GM19023 (cell line): ENCODE measurements around the gene LSAMP.

Experiments
- ATAC-seq: cut with Tn5 transposase; IDR thresholded peaks from one replicate; pipeline ENCODE4 v1.9.1; 2021; ENCODE audit warnings: mild to moderate bottlenecking, moderate library complexity; ENCODE audit not compliant: unreplicated experiment

The LSAMP gene

GRCh38 chr3:115989684-115990421 lies 455.4 kb downstream of the LSAMP start:
- no peak for ATAC-seq

DNA sequence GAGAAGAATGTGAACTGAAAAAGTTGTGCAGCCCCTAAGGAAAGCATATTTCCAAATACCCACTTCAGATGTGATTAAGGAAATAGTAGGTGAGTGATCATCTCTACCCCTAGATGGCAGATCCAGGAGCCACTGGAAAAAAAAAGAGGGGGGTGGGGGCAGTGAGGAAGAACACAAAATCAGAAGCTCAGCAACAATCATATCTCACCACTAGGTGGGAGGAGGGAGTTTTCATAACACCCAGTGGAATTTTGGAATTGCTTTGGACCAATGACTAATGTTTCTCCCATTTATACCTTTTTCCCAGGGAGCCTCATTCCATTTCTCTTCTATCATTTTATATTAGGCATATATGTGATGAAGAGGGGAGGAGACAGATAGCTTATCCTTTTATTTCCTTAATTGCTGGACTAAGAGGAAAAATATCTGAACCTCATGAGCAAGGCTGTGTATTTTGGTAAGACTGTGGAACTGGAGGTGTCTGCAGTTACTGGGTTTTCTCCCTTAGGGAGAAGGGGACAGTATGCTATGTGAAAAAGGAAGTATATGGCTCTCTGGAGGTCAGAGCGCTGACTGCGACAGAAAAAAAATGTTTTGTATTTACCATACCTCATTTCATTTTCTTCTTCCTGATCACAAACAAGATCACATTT lies 458.6 kb downstream of the LSAMP start:
- no peak for ATAC-seq

- no peak for ATAC-seq
Measured at GRCh38 chr3:115982629-115983028, 462.7 kb downstream of the LSAMP start.

- no peak for ATAC-seq
Measured at GRCh38 chr3:115982108-115982507, 463.2 kb downstream of the LSAMP start.

GRCh38 chr3:115980709-115981108 lies 464.6 kb downstream of the LSAMP start:
- ATAC-seq: no peak

- ATAC-seq: no peak
Measured at GRCh38 chr3:115977866-115978265, 467.4 kb downstream of the LSAMP start.

DNA sequence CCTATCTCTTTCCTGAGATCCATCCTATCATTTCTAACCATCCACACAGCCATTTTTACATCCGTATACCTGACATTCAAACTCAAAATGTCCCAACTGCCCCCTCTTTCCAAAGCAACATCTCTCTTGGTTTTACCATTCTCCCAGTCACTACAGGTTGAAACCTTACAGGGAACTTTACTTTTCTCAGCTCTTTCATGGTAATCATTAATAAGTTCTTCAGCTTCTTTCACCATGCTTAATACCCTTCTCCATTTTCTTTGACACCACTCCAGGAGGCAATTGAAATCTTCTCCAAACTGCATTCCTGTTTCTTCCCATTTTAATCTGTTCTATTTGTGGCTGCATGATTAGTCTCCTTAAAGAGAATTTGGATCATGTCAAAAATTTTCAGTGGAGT lies 469.5 kb downstream of the LSAMP start:
- ATAC-seq: no peak

GRCh38 chr3:115975353-115975752 lies 469.9 kb downstream of the LSAMP start:
- ATAC-seq: no peak

DNA sequence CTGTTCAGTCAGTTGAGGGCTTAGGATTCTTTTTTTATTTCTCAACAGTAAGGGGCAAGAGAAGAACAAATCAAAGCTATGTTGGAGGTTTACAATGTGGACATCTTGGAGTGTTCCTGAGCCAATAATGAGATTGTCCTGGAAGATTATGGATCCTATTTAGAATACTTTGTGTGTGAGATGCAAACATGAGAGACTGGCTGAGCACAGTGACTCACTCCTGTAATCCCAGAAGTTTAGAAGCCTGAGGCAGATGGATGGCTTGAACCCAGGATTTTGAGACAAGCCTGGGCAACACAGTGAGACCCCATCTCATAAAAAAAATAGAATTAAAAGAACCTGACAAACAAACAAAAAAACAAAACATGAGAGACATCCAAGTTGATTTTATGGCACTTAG lies 470.3 kb downstream of the LSAMP start:
- ATAC-seq: no peak

DNA sequence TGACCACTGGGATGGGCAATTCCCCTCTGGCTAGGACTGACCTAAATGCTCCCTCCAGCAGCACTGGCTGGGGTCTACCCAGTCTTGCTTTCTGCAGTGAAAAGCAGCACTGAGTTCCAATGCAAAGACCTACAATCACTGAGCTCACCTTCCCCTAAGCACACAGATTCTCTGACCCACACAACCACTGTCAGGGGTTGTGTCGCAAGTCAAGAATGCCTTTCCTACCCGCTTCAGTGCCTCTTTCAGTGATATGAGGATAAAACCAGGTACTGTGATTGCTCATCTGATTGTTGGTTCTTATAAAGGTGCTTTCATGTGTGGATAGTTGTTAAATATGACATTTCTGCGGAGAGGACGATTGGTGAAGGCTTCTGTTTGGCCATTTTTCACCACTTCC lies 476.4 kb downstream of the LSAMP start:
- no peak for ATAC-seq

DNA sequence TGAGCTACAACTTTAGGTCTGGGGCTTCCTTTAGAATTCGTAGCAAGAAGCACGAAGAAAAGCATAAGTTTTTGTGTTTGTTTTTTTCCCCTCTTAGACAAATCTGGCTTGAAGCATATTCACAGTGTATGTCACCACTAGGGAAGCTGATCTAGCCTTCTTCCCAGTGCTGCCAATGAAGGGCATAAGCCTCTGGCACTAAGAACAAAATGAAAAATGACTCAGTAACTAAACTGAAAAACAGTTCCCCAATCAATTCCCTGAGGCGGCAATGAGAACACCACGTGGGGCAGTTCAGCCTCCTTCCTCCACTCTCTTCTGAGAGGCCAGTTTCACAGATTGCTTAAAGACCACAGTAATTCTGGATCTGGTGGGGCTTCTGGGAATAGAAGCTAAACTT lies 483.9 kb downstream of the LSAMP start:
- ATAC-seq: no peak

GRCh38 chr3:115960799-115961198 lies 484.5 kb downstream of the LSAMP start:
- no peak for ATAC-seq

DNA sequence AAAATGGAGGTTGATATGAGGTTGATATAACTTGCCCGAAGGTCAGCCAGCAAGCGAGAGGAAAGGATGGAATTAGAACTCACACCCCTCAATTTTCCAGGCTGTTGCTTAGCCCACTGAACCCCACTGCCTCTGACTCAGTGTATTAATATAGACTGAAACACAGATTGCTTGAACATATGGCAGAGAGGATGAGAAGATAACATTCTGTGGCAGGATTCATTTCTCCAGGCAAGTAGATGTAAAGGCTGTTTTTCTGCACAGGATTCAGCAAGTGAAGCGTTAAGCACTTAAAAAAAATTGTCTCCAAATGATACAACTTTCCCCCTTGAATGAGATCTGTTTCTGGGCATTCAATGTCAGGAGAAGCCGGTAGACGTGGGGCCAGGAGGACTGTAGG lies 486.8 kb downstream of the LSAMP start:
- no peak for ATAC-seq

GRCh38 chr3:115947325-115947724 lies 498.0 kb downstream of the LSAMP start:
- ATAC-seq: no peak

GRCh38 chr3:115943579-115943978 lies 501.7 kb downstream of the LSAMP start:
- ATAC-seq: no peak

DNA sequence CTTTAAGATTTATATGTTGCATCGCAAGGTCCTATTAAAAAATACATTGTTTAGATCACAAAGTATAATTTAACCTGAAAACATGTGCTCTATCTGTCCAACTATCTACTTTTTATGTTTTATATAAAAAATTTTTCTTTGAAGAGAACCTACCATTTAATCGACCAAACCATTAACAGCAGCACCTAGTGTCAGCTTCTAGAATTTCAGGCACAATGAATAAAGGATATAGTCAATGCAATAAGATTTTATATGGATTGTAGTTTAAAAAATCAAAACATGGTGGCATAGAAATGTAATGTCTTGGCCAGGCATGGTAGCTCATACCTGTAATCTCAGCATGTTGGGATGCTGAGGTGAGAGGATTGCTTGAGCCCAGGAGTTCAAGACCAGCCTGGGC lies 508.2 kb downstream of the LSAMP start:
- ATAC-seq: no peak

DNA sequence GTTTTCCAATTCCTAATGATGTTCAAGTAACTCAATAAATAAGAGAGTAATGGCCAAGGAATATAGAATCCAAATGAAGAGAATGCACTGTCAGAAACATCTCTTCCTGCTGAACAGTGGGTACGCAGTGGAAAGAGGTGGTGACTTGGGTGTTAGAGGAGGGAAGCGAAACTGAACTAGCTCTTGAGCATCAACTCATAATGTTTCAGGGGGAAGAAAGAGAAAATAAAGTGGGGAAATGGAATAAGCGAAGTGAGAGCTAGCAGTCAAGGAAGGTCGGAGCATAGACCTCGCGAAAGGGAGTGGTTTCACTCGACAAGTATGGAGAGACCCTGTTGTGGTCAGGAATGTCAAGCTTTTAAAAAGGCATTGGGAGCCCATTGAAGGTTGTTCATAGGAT lies 512.5 kb downstream of the LSAMP start:
- no peak for ATAC-seq

- ATAC-seq: no peak
Measured at GRCh38 chr3:115931581-115931980, 513.7 kb downstream of the LSAMP start.

DNA sequence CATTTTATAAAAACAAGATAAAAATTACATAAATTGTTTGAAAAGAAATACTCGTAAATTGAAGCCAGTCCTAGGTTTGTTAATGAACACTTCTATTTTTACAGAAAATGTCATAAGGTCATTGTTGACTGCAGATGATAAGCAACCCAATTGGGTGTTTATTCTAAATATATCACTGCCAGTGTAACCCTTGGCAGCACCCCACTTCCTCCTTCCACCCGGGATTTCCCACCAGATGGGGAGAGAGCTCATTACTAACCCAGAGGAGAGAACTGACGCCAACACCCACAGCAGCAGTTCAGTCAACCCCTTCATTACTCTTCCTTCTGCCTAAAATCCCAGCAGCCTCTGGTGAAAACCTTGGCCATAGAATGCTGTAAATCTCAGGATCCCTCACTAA lies 514.4 kb downstream of the LSAMP start:
- ATAC-seq: no peak

GRCh38 chr3:115930168-115930567 lies 515.1 kb downstream of the LSAMP start:
- ATAC-seq: no peak

- ATAC-seq: no peak
Measured at GRCh38 chr3:115928376-115928775, 516.9 kb downstream of the LSAMP start.

- no peak for ATAC-seq
Measured at GRCh38 chr3:115927197-115927596, 518.1 kb downstream of the LSAMP start.
